HFFc6 (cell line): ENCODE measurements around the gene JMJD8. TPM values are rescaled to one million over a fixed set of nuclear protein-coding genes. Genes with fewer than 3 reads are reported as not detected.
A peak's percentile ranks its signal among the peaks of the same experiment; 100 is the strongest.

Source experiments
- DNase-seq: peaks from one replicate; pipeline ENCODE4 v3.0.0-alpha.2; 2018
- H3K27ac Mint-ChIP-seq: 2 replicates; pipeline ENCODE4 v1.8.0; 2020; ENCODE audit warnings: mild to moderate bottlenecking, mixed read lengths
- H3K27me3 Mint-ChIP-seq: 2 replicates; pipeline ENCODE4 v1.8.0; 2021; ENCODE audit warnings: mild to moderate bottlenecking, moderate library complexity, mixed read lengths; ENCODE audit not compliant: insufficient read depth
- H3K36me3 Mint-ChIP-seq: 2 replicates; pipeline ENCODE4 v1.8.0; 2021; ENCODE audit warnings: low read depth, mixed read lengths
- H3K4me1 Mint-ChIP-seq: 2 replicates; pipeline ENCODE4 v1.8.0; 2020; ENCODE audit warnings: low read depth, mixed read lengths
- H3K4me3 Mint-ChIP-seq: 2 replicates; pipeline ENCODE4 v1.8.0; 2020; ENCODE audit warnings: mild to moderate bottlenecking, moderate library complexity, mixed read lengths
- H3K9me3 Mint-ChIP-seq: 2 replicates; pipeline ENCODE4 v1.8.0; 2020; ENCODE audit warnings: mild to moderate bottlenecking, mixed read lengths
- CTCF ChIP-seq: fragments of 200-600 bp; sonication (generic); IDR thresholded peaks from 2 replicates; pipeline ENCODE4 v1.5.0; 2021; ENCODE audit warnings: antibody characterized with exemption, mild to moderate bottlenecking
- total RNA-seq, 6 experiments: library from RNA; stranded (reverse); fragmentation: NEBNext Ultra II Directional; extraction: Animal tissue kit (Norgen Biotek cat#: 25700); gene quantifications; 2 replicates in 1 of 6; 3 replicates in 5 of 6; pipeline ENCODE4 v1.2.3, GENCODE V29; 2021

Gene JMJD8
- total RNA-seq, 6 experiments from 2014 or later, result 7.6 to 10.6 (median 9.3) TPM

- Mint-ChIP-seq H3K9me3 (no peaks in the 10 kb centered on the region), H3K4me3 (no peak overlapping the region), H3K36me3 (no peaks in the 10 kb centered on the region), H3K27me3 (peaks cover 13% of the 10 kb centered on the region), H3K27ac (no peak overlapping the region), H3K4me1 (peaks cover 10% of the 10 kb centered on the region)
- no peak for DNase-seq
- TF ChIP-seq CTCF, result no peak
Measured at GRCh38 chr16:724188-725040, 40.3 kb upstream of the JMJD8 start.

- Mint-ChIP-seq H3K4me3 (no peak overlapping the region), H3K9me3 (no peaks in the 10 kb centered on the region), H3K27me3 (peaks cover 15% of the 10 kb centered on the region), H3K4me1 (peaks cover 15% of the 10 kb centered on the region), H3K36me3 (no peaks in the 10 kb centered on the region), H3K27ac (no peak overlapping the region)
- DNase-seq, result no peak
- no peak for TF ChIP-seq CTCF
Measured at GRCh38 chr16:723695-724094, 39.6 kb upstream of the JMJD8 start.

GRCh38 chr16:722835-723633 lies 38.9 kb upstream of the JMJD8 start:
- H3K27me3 Mint-ChIP-seq, result peaks cover 16% of the 10 kb centered on the region
- no peak overlapping the region; the same call in 1 of the 2 replicates for H3K4me3 Mint-ChIP-seq
- DNase-seq, result no peak
- no peak; the same call in 1 of the 2 replicates for TF ChIP-seq CTCF
- H3K4me1 Mint-ChIP-seq, result peaks cover 15% of the 10 kb centered on the region
- H3K9me3 Mint-ChIP-seq, result no peaks in the 10 kb centered on the region
- no peak overlapping the region for H3K27ac Mint-ChIP-seq
- H3K36me3 Mint-ChIP-seq, result no peaks in the 10 kb centered on the region

- Mint-ChIP-seq H3K27ac (no peak overlapping the region), H3K4me3 (0 out of 2 replicates have a peak overlapping the region, but pooled peaks have one; percentile 24), H3K4me1 (peaks cover 15% of the 10 kb centered on the region), H3K27me3 (peaks cover 16% of the 10 kb centered on the region), H3K36me3 (no peaks in the 10 kb centered on the region), H3K9me3 (no peaks in the 10 kb centered on the region)
- DNase-seq, result no peak
- TF ChIP-seq CTCF, result no peak
Measured at GRCh38 chr16:721765-722540, 37.8 kb upstream of the JMJD8 start.
